Measurements from ENCODE around the gene CNGA4.
"Not testable (repeated sequence)": the region's sequence is repeated elsewhere in the genome, so short reads cannot be mapped to it uniquely, and the experiment has no call there.

Gene CNGA4

GRCh38 chr11:6270584-6271246, 31.8 kb downstream of the CNGA4 start:
- DNase-seq: no peak

- DNase-seq: no peak
These were observed 32.7 kb downstream of the CNGA4 start for GRCh38 chr11:6271598-6271997.

GRCh38 chr11:6273188-6273587, 34.3 kb downstream of the CNGA4 start:
- no peak for DNase-seq

- not testable (repeated sequence) for DNase-seq
These were observed 41.9 kb downstream of the CNGA4 start for GRCh38 chr11:6280809-6281208.

- no peak for DNase-seq
These were observed 44.6 kb downstream of the CNGA4 start for GRCh38 chr11:6283453-6284023.

GRCh38 chr11:6284250-6284649, 45.4 kb downstream of the CNGA4 start:
- DNase-seq: no peak

- no peak for DNase-seq
These were observed 46.1 kb downstream of the CNGA4 start for GRCh38 chr11:6285019-6285418.
